Thyroid gland (tissue), 4 donors: Measurements from ENCODE around the gene LYPD3.

Experiments
- POLR2A ChIP-seq, 2 donors: fragments of 450-650 bp; IDR thresholded peaks; one replicate each; pipeline ENCODE4 v1.6.1; 2017; ENCODE audit warnings: antibody characterized with exemption in 2 of 2, mild to moderate bottlenecking in 2 of 2, moderate library complexity in 1 of 2
- TF ChIP-seq, protein P1 (sequence below), 6 experiments: fragments of 200-600 bp in 3 of 6; fragments of 450-650 bp in 3 of 6; sonication (generic) in 3 of 6; IDR thresholded peaks; one replicate each; pipeline ENCODE4 v1.5.1; 2016 to 2019; ENCODE audit warnings: antibody characterized with exemption in 6 of 6, mild to moderate bottlenecking in 2 of 6, inconsistent platforms in 1 of 6, moderate library complexity in 1 of 6

DNA sequence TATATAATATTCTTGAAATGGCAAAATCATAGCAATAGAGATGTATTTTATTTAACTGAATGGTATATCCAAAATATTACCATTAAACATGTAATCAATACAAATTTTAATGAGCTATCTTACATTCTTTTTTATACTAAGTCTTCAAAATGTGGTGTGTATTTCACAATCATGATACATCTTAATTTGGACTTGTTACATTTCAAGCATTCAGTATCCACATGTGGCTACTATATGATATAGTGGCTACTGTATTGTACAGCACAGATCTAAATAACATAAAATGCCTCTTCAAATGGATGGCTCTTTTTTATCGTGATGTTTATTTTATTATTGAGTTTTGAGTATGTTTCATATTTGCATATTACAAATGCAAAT, 42.7 kb downstream of the LYPD3 start:
- TF ChIP-seq, protein P1, sequence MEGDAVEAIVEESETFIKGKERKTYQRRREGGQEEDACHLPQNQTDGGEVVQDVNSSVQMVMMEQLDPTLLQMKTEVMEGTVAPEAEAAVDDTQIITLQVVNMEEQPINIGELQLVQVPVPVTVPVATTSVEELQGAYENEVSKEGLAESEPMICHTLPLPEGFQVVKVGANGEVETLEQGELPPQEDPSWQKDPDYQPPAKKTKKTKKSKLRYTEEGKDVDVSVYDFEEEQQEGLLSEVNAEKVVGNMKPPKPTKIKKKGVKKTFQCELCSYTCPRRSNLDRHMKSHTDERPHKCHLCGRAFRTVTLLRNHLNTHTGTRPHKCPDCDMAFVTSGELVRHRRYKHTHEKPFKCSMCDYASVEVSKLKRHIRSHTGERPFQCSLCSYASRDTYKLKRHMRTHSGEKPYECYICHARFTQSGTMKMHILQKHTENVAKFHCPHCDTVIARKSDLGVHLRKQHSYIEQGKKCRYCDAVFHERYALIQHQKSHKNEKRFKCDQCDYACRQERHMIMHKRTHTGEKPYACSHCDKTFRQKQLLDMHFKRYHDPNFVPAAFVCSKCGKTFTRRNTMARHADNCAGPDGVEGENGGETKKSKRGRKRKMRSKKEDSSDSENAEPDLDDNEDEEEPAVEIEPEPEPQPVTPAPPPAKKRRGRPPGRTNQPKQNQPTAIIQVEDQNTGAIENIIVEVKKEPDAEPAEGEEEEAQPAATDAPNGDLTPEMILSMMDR (IDR thresholded peaks at IDR 0.05) = no peak
- TF ChIP-seq POLR2A (IDR thresholded peaks at IDR 0.05) = no peak
